ENCODE results near the gene ABCC4.
A peak's percentile ranks its signal among the peaks of the same experiment; 100 is the strongest.

ABCC4 gene, protein sequence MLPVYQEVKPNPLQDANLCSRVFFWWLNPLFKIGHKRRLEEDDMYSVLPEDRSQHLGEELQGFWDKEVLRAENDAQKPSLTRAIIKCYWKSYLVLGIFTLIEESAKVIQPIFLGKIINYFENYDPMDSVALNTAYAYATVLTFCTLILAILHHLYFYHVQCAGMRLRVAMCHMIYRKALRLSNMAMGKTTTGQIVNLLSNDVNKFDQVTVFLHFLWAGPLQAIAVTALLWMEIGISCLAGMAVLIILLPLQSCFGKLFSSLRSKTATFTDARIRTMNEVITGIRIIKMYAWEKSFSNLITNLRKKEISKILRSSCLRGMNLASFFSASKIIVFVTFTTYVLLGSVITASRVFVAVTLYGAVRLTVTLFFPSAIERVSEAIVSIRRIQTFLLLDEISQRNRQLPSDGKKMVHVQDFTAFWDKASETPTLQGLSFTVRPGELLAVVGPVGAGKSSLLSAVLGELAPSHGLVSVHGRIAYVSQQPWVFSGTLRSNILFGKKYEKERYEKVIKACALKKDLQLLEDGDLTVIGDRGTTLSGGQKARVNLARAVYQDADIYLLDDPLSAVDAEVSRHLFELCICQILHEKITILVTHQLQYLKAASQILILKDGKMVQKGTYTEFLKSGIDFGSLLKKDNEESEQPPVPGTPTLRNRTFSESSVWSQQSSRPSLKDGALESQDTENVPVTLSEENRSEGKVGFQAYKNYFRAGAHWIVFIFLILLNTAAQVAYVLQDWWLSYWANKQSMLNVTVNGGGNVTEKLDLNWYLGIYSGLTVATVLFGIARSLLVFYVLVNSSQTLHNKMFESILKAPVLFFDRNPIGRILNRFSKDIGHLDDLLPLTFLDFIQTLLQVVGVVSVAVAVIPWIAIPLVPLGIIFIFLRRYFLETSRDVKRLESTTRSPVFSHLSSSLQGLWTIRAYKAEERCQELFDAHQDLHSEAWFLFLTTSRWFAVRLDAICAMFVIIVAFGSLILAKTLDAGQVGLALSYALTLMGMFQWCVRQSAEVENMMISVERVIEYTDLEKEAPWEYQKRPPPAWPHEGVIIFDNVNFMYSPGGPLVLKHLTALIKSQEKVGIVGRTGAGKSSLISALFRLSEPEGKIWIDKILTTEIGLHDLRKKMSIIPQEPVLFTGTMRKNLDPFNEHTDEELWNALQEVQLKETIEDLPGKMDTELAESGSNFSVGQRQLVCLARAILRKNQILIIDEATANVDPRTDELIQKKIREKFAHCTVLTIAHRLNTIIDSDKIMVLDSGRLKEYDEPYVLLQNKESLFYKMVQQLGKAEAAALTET (N-terminal part only)

DNA sequence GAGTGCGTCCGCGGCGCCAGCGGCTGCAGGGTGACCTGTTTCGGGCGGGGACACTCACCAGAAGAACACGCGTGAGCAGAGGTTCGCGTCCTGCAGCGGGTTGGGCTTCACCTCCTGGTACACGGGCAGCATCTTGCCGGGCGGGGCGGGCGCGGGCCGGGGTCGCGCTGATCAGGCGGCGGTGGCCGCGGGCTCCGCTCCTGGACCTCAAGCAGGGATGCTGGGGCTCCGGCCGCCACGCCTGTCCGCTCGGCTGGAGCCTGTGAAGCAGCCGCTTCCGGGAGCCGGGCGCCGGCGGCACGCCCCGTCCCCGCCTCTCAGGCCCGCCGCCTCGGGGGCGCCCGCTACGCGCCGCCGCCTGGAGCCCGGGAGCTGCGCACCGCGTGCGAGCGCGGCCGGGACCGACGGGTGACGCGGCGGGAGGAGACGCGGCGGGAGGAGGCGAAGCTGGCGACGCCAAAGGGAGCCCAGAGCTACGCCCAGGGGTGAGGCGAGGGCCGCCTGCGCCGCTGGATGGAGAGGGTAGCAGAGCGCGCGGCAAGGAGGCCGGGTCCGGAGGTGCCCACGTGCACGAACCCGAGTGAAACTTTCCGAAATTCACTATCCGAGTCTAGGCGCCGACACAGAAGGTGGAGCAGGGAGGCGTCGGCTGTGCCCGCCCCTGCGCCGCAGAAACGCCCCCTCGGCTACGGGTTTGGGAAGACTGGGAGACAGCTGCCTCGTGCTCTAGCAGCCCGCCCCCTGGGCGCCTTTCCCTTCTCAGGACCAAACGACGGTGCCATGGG lies at the start of gene ABCC4:
Gene ABCC4 (minus strand): TSS at position 269 of the 785 bp plus-strand sequence. CDS start 137 bp downstream, at position 132.
- DNase-seq: peak in 41 of 56 donors; percentile 4 to 61 (median 28)

DNA sequence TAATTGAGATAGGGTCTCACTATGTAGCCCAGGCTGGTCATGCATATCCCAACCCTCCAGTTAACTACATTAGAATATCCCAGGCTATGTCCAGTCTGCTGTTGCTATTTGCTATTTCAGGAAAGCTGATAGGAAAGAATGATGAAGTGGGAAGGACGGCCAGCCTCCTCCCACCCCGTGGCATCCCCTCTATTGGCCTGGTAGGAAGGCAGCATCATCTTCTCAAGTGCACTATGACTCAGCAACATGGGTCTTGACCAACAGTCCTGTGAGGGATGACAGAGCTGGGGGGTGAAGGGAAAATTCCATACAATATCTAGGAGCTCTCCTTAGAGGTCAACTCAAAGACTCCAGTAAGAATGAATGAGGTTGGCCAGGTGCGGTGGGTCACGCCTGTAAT lies 48.0 kb upstream of the ABCC4 start:
- DNase-seq: no peak

DNA sequence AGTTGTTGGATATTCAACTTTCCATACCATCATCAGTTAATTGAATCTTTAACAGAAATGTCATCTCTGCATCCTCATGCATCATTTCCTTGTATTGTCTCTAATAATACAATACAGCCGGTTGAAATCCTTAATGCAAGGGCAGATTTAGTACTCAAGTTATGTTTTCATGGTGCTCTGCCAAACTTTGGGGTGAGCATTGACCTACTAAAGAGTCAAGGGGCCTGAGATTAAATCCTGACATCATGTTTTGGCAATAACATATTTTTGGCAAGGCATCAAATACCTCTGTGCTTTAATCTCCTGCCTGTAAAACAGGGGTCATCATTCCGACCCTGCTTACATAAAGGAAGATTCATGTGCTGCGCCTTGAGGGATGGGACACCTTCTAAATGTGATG lies 42.7 kb upstream of the ABCC4 start:
- DNase-seq: no peak

DNA sequence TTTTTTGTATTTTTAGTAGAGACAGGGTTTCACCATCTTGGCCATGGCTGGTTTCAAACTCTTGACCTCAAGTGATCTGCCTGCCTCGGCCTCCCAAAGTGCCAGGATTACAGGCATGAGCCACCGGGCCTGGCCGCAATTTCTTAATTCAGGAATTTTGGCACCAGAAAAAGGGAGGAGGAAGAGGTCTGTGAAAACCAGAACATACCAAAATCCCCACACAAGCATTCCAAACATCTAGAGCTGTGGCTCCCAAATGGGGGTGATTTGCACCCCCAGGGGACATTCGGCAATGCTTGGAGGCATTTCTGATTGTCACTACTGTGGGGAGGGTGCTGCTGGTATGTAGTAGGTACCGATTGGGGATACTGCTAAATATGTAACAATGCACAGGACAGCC lies 40.2 kb upstream of the ABCC4 start:
- no peak for DNase-seq

DNA sequence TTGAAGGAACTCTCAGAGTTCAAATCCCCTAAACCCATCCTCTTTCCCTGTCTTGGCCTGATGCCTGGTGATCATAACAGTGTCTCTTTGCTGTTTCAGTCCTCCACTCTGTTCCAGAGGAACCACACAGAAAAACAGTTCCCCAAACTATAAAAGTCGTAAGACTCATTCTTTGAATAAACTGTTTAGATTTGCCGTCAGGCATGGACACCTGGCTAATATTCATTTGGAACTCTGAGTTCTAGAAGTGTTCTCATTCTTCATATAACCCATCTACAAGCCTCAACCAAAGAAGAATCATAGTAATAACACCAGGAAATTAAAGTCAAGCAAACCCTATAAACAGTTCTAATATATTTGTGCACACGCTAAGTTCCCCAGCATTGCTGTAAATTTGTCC lies 37.7 kb upstream of the ABCC4 start:
- DNase-seq: no peak

- no peak for DNase-seq
These were observed 36.3 kb upstream of the ABCC4 start for GRCh38 chr13:95337597-95337996.

- no peak for DNase-seq
These were observed 34.4 kb upstream of the ABCC4 start for GRCh38 chr13:95335667-95336066.

DNA sequence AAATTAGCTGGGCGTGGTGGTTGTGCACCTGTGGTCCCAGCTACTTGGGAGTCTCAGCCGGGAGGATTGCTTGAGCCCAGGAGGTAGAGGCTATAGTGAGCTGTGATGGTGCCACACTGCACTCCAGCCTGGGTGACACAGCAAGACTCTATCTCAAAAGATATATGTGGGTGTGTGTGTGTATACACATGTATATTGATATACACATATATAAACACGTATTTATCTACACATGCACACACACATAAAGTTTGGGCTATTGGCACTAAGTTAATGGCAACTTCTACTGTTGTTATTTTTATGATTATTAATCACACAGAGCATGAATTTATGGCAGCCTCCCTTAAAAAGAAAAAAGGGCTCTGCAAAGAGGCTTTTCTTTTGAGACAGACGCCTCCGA lies 27.1 kb upstream of the ABCC4 start:
- no peak for DNase-seq

DNA sequence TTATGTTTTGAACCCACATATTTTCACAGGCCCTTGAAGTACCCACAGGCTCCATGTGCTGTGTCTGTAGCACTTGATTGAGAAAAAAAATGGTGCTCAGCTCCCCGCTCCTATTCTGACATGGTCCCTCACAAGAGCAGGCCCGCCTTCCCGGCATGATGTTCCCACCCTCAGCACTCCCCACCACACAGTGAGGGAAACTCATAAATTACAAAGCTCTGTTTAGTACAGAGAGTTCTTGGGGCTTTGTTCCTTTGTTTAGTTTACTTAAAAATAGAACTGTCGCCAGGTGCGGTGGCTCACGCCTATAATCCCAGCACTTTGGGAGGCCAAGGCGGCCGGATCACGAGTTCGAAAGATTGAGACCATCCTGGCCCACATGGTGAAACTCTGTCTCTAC lies 25.9 kb upstream of the ABCC4 start:
- no peak for DNase-seq

DNA sequence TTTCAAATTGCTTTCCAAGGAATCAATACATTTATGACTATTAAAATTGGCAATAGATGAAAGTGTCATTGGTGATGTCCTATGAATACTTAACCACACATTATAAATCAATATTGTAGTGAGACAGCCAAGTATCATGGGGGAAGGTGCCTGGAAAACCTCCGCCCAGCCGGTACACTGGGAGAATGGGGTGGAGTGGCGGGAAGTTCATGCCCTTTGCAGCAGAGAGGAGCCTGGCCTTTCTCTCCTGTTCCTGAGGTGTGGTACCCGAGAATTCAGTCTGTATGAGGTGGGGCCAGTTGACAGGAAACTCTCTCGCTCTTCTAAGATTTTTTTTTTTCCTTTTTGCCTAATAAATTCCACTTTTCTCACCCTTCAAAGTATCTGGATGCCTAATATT lies 25.4 kb upstream of the ABCC4 start:
- no peak for DNase-seq

DNA sequence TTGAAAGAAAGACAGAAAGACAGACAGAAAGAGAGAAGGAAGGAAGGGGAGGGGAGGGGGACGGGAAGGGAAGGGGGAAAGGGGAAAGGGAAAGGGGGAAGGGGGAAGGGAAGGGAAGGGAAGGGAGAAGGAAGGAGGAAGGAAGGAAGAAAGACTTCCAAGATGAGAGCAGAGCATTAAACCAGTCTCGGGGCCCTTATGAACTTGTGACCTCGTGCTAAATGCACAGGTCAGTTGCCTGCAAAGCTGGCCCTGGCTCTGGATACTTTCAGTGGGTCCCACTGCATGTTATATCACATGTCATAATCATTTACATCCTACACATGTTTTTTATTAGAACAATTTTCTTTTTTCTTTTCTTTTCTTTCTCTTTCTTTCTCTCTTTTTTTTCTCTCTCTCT lies 24.2 kb upstream of the ABCC4 start:
- no peak for DNase-seq

DNA sequence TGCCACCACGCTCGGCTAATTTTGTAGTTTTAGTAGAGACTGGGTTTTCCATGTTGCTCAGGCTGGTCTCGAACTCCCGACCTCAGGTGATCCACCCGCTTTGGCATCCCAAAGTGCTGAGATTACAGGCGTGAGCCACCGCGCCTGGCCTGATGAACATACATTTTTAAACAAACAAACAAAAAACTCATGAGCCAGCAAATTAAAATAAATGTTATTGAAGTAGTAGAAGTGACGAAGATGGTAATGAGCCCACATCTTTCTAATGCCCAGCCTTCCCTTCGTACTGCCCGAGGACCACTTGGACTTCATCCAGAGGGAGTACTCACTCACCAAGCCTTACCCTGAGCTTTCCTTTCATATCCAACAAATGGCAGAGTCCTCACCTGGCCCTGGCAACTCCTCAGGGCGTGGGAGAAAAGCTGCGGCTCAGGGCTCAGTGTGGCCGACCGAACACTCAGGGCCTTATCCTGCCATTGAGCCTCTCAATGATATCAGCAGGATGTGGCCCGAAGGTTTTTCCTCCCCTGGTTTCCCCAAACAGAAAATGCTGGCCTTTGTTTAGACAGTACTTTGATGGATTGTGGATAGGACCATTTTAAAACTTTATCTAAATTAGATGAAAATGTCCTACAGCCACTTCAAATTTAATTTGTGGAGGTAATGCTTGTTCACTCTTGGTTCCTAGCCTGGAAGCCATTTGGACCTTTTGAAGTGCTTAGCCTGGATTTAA lies 22.8 kb upstream of the ABCC4 start:
- DNase-seq: no peak

DNA sequence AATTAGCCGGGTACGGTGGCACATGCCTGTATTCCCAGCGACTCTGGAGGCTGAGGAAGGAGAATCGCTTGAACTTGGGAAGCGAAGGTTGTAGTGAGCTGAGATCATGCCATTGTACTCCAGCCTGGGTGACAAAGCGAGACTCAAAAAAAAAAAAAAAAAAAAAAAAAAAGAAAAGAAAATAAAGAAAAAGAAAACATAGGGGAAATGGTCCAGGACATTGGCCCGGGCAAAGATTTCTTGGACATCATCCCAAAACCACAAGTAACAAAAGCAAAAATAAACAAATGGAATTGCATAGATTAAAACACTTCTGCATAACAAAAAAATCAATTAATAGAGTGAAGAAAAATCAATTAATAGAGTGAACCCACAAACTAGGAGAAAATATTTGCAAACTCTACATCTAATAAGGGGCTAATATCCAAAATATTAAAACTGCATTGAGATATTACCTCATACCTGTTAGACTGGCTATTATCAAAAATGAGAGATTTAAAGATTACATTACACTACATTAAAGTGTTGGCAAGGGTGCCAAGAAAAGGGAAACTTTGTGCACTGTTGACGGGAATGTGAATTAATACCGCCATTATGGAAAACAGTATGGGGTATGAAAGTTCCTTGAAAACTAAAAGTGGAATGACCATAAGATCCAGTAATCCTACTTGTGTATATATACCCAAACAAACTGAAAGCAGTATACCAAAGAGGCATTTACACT lies 18.5 kb upstream of the ABCC4 start:
- no peak for DNase-seq

DNA sequence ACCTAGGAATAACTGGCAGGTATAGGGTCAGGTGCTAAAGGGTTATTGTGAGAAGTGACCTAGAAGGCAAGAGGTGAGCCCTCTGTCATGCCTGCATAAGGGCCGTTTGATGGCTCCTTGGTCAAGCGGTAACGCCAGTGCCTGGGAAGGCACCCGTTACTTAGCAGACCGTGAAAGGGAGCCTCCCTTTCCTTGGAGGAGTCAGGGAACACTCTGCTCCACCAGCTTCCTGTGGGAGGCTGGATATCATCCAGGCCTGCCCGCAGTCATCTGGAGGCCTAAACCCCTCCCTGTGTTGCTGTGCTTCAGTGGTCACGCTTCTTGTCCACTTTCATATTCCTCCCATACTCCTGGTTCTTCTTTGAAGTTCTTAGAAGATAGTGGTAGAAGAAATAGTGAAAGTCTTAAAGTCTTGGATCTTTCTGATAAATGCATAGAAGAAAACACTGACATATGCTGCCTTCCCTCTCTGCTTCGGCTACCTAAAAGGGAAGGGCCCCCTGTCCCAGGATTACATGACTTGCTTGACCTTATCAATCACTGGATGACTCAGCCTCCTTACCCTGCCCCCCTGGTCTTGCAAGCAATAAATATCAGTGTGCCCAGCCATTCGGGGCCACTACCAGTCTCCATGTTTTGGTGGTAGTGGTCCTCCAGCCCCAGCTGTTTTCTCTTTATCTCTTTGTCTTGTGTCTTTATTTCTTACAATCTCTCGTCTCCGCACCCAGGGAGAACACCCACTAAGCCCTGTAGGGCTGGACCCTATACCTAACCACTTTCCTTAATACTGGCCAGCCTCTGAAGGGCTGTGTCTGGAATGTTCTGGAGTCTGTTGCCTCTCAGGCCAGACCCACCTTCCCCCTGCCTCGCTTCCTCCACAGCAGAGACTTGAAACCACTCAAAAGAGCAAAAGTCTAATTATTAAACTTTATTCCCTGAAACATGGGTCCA lies 16.1 kb upstream of the ABCC4 start:
- DNase-seq: no peak

GRCh38 chr13:95315752-95316151 lies 14.5 kb upstream of the ABCC4 start:
- no peak for DNase-seq

DNA sequence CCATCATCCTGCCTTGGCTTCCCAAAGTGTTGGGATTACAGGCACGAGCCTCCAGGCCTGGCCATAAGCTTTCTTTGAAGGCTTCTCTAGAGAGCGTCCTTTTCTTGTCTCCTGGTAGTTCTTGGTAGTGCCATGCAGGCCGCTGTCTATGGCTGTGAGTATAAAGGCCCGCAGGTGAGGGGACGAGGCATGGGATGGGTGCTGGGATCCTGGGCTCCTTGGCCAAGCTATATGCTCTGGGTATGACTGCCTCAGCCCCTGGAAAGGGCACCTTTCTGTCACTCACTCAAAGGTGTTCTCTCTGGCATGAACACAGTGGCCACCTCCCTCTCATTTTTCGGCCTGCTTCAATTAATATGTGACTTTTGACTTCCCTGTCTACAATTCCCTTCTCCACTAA lies 6.3 kb upstream of the ABCC4 start:
- DNase-seq: no peak

DNA sequence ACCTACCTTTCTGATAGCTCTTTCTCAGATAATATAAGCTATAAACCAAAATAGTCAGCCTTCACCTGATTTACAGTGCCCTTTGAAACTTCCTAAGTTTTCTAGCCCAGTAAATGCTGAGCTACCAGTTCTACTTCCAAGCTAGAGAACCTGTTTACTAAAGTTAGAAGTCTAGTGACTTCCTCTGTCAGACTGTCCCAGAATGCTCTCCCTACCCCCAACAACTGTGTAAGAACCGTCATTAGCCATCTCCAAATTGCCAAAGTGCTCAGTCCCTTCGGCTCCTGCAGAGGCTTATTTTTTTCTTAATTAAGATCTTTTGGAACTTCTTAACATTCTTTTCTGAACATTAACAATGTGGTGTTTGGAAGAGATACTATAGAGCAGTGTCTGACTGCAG lies 3.2 kb upstream of the ABCC4 start:
- DNase-seq: no peak

DNA sequence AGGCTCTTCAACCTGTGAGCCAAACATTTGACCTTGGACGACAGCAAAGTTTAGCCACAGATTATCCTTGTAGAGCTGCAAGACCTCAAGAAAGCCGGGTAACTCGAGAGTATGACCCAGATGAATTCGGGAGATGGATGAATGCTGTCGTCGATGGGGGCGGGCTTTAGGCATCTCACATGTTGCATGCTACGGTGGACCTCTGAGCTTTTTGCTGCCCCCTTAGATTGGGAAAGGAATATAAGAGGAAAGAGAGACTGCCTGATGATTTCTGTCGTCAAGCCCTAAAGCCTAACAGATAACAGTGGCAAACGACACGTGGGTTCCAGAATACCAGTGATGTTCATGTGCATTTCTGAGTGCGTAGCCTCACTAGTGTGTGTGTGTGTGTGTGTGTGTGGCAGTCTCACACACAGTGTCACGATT lies 730 bp upstream of the ABCC4 start:
- DNase-seq: no peak

Data from nucleus accumbens (tissue), 56 donors.